22Rv1 (cell line): ENCODE measurements around the gene ADAMTS15.

Experiments
- H3K27ac ChIP-seq: fragments of 450-650 bp; 2 replicates; pipeline ENCODE4 v1.5.1; 2017
- CTCF ChIP-seq: fragments of 450-650 bp; IDR thresholded peaks from 2 replicates; pipeline ENCODE4 v1.5.1; 2017; ENCODE audit warnings: mild to moderate bottlenecking
- ZFX ChIP-seq: fragments of 450-650 bp; IDR thresholded peaks from 2 replicates; pipeline ENCODE4 v1.6.1; 2017; ENCODE audit warnings: antibody characterized with exemption, borderline replicate concordance

ADAMTS15 gene

GRCh38 chr11:130512662-130513061 is 64.2 kb downstream of the ADAMTS15 start:
- TF ChIP-seq CTCF (no peak), ZFX (no peak)
- no peak overlapping the region for H3K27ac ChIP-seq

- no peak overlapping the region for H3K27ac ChIP-seq
- TF ChIP-seq CTCF (no peak), ZFX (no peak)
These were observed 64.7 kb downstream of the ADAMTS15 start for GRCh38 chr11:130513132-130513531.

GRCh38 chr11:130514316-130514715 is 65.9 kb downstream of the ADAMTS15 start:
- no peak overlapping the region for H3K27ac ChIP-seq

GRCh38 chr11:130514851-130515250 is 66.4 kb downstream of the ADAMTS15 start:
- TF ChIP-seq CTCF (no peak), ZFX (no peak)
- H3K27ac ChIP-seq: no peak overlapping the region

More at GRCh38 chr11:130514316-130514715, 65.9 kb downstream of the ADAMTS15 start:
- TF ChIP-seq CTCF: no peak
- TF ChIP-seq ZFX: no peak

- H3K27ac ChIP-seq: no peak overlapping the region
- TF ChIP-seq CTCF: no peak
- TF ChIP-seq ZFX: no peak
These were observed 67.5 kb downstream of the ADAMTS15 start for GRCh38 chr11:130515829-130516553.

- no peak overlapping the region for H3K27ac ChIP-seq
- TF ChIP-seq CTCF (no peak), ZFX (no peak)
These were observed 68.4 kb downstream of the ADAMTS15 start for GRCh38 chr11:130516554-130517505.
